T follicular helper cell (primary cell): ENCODE measurements around the gene BCS1L.

Experiments used
- DNase-seq: peaks from one replicate; pipeline ENCODE4 v3.0.0-alpha.2; 2020; ENCODE audit warnings: low read depth
- total RNA-seq, 2 experiments: gene quantifications; one replicate each; lab custom pipeline; 2026; lab: John Stamatoyannopoulos, UW

BCS1L gene
- total RNA-seq: 30.3 to 46.9 reads per million in 2 experiments

GRCh38 chr2:218659258-218659987 is at the start of gene BCS1L, which contains the start of gene ZNF142:
Gene BCS1L, plus strand, starts transcription at chr2:218659683. Its CDS starts 1,305 bp downstream, at chr2:218660988.
Gene ZNF142, minus strand, starts transcription at chr2:218659623. Its CDS starts 3,194 bp downstream, at chr2:218656429.
- DNase-seq: peak; percentile 84

DNA sequence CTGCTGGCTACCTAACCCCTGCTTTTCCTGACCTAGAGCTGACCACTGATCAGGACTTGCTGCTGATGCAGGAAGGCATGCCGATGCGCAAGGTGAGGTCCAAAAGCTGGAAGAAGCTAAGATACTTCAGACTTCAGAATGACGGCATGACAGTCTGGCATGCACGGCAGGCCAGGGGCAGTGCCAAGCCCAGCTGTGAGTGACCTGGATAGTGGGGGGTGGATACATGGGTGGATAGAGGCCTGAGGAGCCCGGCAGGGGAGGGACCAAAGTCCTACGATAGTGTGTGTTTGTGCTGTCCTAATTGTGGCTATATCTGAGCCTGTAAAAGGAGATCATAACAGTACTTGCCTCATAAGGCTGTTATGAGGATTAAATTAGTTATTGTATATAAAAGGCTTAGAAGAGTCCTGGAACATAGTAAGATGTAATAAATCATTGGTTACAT is 43.6 kb upstream of the BCS1L start:
- DNase-seq: no peak

GRCh38 chr2:218618102-218618860 is 41.2 kb upstream of the BCS1L start:
- DNase-seq: no peak

DNA sequence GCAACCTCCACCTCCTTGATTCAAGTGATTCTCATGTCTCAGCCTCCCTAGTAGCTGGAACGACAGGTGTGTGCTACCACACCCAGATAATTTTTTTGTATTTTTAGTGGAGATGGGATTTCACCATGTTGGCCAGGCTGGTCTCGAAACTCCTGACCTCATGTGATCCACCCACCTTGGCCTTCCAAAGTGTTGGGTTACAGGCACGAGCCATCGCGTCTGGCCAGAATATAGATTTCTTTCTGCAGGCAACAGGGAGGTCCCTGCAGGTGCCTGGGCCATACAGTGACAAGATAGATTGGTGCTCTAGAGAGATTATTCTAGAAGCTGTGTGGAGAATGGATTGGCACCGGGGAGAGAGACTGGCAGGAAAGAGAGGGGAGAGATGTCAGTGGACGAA is 38.5 kb upstream of the BCS1L start:
- no peak for DNase-seq

DNA sequence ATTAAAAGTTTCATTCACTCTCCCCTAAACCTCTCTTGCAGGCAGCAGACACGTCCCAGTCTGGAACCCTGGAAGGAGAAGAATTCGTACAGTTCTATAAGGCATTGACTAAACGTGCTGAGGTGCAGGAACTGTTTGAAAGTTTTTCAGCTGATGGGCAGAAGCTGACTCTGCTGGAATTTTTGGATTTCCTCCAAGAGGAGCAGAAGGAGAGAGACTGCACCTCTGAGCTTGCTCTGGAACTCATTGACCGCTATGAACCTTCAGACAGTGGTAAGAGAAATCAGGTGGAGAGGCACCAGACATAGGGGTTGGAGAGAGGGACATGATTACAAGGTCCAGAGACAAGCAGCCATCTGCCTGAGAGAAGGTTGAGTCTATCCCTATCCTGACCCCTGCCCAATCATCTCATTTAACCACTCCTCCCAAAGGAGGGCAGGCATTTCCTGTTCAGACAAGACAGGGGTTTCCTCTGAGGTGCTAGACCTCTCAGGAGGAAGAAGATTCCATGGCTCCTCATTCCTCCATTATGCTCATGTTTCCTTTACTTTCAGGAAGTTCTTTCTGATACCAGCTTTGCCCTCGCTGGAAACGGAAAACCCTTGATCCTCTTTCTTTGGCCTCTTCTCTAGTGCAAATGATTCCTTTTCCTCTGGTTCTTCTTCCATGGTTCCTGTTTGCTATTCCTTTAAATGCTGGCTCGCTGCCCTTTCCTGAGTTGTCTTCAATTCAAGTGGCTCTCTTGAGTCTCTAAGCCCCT is 36.7 kb upstream of the BCS1L start:
- DNase-seq: no peak

DNA sequence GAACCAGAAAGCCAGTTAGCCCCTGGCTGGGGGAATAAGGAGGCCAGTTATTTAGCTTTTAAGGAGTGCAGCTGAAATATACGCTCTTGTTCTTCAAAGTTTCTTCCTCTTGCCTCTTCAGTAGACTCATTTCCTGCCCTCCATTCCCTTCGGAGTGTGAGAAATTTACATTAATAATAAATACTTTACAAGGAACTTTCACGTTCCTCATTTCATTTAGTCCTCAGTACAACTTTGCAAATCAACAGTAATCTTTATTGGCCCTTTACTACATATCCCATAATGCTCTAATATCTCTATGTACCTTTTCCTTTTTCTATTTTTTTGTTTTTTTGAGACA is 36.1 kb upstream of the BCS1L start:
- DNase-seq: no peak

DNA sequence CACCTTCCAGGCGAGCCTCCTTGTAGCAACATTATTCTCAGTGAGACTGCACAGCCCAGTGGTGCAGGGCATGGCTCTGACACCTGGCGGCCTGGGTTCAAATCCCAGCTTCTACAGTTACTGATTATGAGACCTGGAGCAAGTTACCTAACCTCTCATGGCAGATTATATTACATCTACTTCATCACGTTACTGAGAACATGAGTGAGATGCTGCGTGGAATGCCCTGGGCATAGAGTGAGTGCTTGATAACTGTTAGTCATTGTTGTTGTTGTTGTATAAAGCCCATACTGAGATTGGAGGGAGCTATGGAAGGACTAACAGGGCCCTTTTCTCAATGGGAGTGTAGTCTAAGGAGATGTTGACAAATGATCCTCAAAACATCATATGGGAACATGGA is 33.1 kb upstream of the BCS1L start:
- DNase-seq: no peak

DNA sequence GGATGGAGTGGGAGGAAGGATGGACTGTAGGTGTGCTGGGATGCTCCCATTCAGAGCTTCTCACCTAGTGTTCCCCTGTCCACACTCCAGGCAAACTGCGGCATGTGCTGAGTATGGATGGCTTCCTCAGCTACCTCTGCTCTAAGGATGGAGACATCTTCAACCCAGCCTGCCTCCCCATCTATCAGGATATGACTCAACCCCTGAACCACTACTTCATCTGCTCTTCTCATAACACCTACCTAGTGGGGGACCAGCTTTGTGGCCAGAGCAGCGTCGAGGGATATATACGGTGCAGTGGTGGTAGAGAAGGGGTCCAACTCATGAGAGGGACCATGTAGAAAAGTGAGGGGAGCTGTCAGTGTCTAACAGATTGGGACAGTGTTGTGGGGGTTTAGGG is 31.5 kb upstream of the BCS1L start:
- no peak for DNase-seq

DNA sequence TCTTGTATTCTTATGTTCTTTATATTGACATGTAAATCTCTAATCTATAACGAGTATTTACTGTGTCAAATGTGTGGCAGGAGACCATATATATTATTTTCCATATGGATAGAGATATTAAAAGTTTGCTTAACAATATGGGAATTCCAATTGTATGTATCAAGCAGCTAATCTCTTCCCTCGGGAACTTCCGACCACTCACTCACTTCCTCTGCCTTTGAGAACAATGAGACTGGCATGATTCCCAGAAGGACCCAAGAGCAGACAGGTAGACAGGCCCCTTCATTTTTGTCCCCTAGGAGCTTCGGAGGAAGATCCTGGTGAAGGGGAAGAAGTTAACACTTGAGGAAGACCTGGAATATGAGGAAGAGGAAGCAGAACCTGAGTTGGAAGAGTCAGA is 27.6 kb upstream of the BCS1L start:
- no peak for DNase-seq

DNA sequence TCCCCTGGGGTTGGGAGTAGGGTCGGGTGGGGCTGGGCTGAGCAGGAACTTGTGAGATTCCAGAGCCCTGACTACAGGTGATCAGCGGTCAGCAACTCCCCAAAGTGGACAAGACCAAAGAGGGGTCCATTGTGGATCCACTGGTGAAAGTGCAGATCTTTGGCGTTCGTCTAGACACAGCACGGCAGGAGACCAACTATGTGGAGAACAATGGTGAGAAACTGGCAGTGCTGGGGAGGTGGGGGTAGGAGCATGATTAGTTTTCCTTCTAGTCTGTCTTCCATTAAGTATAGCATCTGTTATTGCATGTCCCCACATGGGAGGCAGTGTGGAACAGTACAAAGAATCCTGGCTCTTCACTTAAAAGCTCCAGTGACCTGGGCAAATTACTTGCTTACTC is 23.8 kb upstream of the BCS1L start:
- no peak for DNase-seq

GRCh38 chr2:218638372-218638771 is 21.1 kb upstream of the BCS1L start:
- no peak for DNase-seq

DNA sequence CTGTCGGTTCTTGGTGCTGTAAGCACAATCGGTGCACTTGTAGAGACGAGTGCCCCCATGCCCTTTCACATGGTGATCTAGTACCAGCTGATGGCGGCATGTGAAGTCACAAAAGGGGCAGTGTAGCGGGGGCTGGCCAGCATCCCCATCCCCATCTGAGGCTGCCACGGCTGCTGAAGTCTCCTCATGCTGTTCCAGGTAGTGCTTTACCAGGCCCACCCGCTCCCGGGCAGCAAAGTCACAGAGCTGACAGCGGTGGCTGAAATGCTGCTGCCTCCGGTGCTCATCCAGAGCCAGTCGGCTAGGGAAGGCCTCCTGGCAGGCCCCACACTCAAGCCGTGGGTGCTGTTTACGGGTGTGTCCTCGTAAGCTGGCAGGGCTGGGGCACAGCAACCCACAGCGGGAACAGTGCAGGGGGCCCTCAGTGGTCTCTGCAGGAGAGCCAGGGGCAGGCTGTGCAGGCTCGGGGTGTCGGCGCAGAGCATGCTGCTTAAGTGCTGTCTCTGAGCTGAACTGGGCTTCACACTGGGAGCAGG is 17.3 kb upstream of the BCS1L start:
- DNase-seq: no peak

DNA sequence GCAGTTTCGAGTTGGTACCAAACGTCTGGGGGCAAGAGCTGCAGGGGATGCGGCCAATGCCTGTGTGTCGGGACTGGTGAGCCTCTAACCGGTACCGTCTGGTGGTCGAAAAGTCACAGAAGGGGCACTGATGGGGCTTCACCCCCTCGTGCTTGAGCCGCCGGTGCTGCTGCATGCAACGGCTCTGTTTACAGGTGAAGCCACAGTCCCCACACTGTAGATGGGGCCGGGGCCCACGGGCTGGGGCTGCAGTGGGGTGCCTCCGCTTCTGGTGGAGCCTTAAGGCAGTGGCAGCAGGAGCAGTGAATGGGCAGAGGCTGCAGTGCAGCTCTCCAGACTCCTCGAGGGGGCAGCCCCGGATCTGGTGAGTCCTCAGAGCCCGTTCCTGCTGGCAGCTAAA is 16.7 kb upstream of the BCS1L start:
- no peak for DNase-seq

- DNase-seq: no peak
Measured at GRCh38 chr2:218643751-218644310, 15.7 kb upstream of the BCS1L start.

- DNase-seq: no peak
Measured at GRCh38 chr2:218644721-218645120, 14.8 kb upstream of the BCS1L start.

DNA sequence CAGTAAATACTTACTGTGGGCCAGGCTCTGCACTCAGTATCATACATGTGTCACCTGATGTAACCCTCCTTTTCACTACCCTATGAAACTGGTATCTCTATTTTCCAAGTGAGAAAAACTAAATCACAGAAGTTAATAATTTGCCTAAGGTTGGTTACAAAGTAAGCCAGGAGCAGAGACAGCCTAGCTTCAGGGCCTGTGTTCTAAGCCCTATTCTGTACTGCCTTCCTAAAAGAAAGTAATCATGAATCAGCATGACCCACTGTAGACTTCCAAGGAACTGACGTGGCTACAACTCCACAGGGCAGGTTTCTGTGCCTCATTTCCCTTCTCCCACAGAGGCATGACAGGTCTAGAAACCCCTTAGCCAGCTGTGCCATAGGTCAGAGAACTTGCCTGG is 14.4 kb upstream of the BCS1L start:
- DNase-seq: no peak

DNA sequence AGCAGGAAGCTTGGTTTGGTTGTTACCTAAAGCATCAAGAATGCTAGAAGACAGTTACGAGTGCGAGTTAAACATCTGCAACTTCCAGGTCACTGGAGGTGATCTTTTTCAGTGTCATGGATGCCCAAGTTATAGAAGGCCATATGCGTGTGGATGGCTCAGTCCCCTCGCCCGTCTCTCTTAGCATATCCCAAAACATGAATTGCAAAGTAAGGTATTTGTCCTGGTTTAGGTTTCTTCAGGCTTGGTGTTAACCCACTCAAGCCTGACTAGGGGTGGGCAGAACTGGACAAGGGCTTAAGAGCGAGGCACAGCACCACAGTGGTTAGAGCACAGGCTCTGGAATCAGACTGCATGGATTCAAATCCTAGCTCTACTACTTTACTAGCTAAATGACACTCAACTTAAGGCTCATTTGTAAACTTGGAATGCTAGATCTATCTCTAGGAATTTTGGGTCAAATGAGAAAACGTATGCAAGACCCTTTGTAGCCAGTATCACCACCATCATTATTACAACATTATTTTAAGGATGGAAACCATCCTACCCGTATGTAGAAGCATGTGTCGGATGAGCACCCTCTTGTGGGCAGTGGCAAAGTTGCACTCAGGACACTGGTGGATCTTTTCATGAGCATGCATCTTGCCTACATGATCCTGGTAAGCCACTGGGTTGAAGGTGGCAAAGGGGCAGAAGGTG is 11.2 kb upstream of the BCS1L start:
- peak; percentile 20 for DNase-seq

- no peak for DNase-seq
Measured at GRCh38 chr2:218648787-218649100, 10.7 kb upstream of the BCS1L start.

GRCh38 chr2:218655751-218656150 is 3.7 kb upstream of the BCS1L start:
- DNase-seq: no peak

DNA sequence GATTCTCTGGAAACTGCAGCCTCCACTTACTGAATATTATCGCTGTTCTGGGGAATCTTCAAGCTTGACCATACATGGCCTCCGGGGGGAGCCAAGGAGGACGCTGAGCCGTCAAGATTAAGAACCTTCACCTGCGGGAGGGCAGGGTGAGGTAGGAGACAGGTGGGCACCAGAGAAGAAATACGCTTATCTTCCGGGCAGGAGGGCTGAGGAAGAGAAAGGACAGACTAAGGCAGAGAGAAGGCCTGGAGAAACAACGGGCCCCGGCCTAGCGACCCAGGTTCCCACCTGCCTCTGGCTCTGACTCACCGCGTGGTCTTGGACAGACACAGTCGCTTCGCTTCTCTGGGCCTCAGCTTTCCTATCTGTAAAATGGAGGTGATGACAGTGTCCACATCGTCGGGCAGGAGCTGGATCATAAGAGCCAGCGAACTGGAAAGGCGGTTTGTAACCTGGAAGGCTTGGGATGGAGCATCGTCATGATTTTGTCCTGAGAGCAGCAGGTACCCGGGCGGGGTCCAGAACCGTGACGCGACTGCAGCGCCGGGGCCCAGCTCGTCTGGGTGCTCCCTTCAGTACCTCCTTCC is 719 bp upstream of the BCS1L start:
- no peak for DNase-seq

DNA sequence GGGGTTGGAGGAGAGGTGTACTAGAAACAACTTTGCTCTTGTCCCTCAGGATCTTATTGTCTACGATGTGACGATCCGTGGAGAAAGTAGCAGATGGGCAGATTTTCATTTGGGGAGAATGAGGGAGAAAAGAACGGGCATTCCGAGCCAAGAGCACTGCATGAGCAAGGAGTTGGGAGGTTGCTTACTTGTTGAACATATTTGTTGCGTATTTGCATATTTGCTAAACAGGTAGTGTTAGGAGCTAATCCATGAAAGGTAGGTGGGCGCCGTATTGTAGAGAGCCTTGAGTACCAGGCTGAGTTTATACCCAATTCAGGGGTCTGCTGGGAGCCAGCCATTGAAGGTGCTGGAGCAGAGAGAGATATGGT is 490 bp downstream of the BCS1L start:
- no peak for DNase-seq
